ENCODE data around the gene TPRN. TPM values are rescaled to one million over a fixed set of nuclear protein-coding genes. Genes with fewer than 3 reads are reported as not detected.

TPRN gene
- total RNA-seq, 1 donor from 2014 or later, result 19.7 TPM

DNA sequence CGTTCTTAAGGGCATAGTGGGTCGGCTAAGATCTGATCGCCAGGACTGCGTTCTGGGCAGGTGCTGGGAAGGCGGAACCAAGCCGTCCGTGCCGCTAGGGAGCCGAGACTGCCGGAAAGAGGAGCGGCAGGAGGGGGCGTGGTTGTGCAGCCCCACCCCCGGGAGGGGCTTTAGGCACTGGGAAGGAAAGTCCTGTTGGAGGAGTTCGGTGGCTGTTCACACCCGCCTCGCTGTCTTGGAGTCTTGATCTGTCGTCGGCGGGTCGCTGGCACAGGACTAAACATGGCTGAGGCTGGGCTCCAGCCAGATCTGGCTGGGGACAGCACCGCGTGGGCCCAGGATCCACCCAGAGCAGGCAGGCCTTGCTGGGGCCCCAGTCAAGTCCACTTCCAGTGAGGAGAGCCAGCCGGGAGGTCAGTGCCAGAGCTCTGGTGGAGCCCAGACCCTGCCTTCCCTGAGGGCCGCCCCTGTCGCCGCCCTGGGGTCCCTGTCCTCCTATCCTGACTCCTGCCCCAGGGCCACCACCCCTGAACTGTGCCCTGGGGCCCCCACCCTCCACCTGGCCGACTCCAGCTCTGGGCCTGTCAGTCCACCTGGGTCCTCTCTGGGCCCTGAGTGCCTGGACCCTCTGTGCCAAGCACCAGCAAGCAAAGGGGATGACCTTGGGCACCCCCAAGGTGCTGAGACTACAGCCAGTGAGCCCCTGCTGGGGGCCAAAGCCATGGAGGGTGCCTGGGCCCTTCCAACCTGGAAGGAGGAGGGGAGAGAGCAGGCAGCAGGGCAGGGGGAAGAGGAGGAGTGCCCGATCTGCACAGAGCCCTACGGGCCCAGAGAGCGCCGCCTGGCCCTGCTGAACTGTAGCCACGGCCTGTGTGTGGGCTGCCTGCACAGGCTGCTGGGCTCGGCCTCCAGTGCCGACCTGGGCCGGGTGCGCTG, 17.0 kb upstream of the TPRN start:
- TF ChIP-seq CTCF (IDR thresholded peaks at IDR 0.05), result no peak
- H3K4me3 Mint-ChIP-seq (ENCODE audit: unreplicated experiment), result no peak overlapping the region
- H3K27ac Mint-ChIP-seq (ENCODE audit: unreplicated experiment), result no peak overlapping the region

GRCh38 chr9:137216188-137216965, 15.8 kb upstream of the TPRN start:
- Mint-ChIP-seq H3K27me3 (ENCODE audit: low read depth) (no peaks in the 10 kb centered on the region), H3K4me1 (ENCODE audit: low read depth) (peaks cover 7% of the 10 kb centered on the region), H3K9me3 (ENCODE audit: low read depth) (no peaks in the 10 kb centered on the region), H3K27ac (ENCODE audit: unreplicated experiment) (no peak overlapping the region), H3K36me3 (ENCODE audit: low read depth) (peaks cover 2% of the 10 kb centered on the region), H3K4me3 (ENCODE audit: unreplicated experiment) (no peak overlapping the region)
- no peak for DNase-seq (ENCODE audit: low spot score)
- no peak for TF ChIP-seq CTCF (IDR thresholded peaks at IDR 0.05)

More for the DNA sequence above, 17.0 kb upstream of the TPRN start:
- Mint-ChIP-seq H3K9me3 (ENCODE audit: low read depth) (no peaks in the 10 kb centered on the region), H3K27me3 (ENCODE audit: low read depth) (no peaks in the 10 kb centered on the region), H3K36me3 (ENCODE audit: low read depth) (peaks cover 2% of the 10 kb centered on the region), H3K4me1 (ENCODE audit: low read depth) (peaks cover 7% of the 10 kb centered on the region)
- no peak for DNase-seq (ENCODE audit: low spot score)

DNA sequence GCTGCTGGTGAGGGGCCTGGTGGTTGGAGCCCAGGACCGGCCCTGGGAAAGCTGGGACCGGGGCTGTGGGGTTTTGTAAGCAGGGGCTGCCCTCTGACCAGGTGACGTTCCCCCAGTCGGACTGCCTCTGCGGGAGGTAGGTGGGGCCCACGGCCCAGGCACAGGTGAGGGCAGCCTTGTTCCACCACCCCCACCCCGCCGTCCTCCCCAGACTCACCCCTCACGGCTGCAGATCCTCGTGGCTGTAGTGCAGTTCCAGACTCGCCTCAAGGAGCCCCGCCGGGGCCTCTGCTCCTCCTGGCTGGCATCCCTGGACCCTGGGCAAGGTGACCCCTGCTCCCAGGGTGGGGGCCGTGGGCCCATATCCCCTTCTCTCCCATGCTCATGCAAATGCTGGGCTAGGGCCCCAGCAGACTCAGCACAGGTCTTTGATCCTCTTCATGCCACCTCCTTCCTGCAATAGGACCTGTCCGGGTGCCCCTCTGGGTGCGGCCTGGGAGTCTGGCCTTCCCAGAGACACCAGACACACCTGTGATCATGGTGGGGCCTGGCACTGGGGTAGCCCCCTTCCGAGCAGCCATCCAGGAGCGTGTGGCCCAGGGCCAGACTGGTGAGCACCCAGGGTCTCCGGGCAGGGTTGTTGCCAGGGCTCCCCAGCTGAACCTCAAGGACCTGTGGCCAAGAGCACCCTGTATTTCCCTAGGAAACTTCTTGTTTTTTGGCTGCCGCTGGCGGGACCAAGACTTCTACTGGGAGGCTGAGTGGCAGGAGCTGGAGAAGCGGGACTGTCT, 14.8 kb upstream of the TPRN start:
- Mint-ChIP-seq H3K9me3 (ENCODE audit: low read depth) (no peaks in the 10 kb centered on the region), H3K27me3 (ENCODE audit: low read depth) (no peaks in the 10 kb centered on the region), H3K4me3 (ENCODE audit: unreplicated experiment) (no peak overlapping the region), H3K27ac (ENCODE audit: unreplicated experiment) (no peak overlapping the region), H3K4me1 (ENCODE audit: low read depth) (peaks cover 7% of the 10 kb centered on the region), H3K36me3 (ENCODE audit: low read depth) (peaks cover 2% of the 10 kb centered on the region)
- DNase-seq (ENCODE audit: low spot score), result no peak
- no peak for TF ChIP-seq CTCF (IDR thresholded peaks at IDR 0.05)

- H3K27me3 Mint-ChIP-seq (ENCODE audit: low read depth), result no peaks in the 10 kb centered on the region
- DNase-seq (ENCODE audit: low spot score), result no peak
- H3K36me3 Mint-ChIP-seq (ENCODE audit: low read depth), result peaks cover 2% of the 10 kb centered on the region
- H3K4me3 Mint-ChIP-seq (ENCODE audit: unreplicated experiment), result no peak overlapping the region
- peaks cover 7% of the 10 kb centered on the region for H3K4me1 Mint-ChIP-seq (ENCODE audit: low read depth)
- no peaks in the 10 kb centered on the region for H3K9me3 Mint-ChIP-seq (ENCODE audit: low read depth)
- no peak for TF ChIP-seq CTCF (IDR thresholded peaks at IDR 0.05)
- H3K27ac Mint-ChIP-seq (ENCODE audit: unreplicated experiment), result no peak overlapping the region
Measured at GRCh38 chr9:137214620-137215019, 14.1 kb upstream of the TPRN start.
